Activated CD8-positive, alpha-beta memory T cell treated with anti-CD3 and anti-CD28 coated beads, Interleukin-2, amount 50 U/mL, for 24 hours (primary cell): ENCODE results near the gene FIGNL1.

Experiments used
- DNase-seq: peaks from one replicate; pipeline ENCODE4 v3.0.0-alpha.2; 2020; ENCODE audit errors: extremely low read depth

Gene FIGNL1, protein sequence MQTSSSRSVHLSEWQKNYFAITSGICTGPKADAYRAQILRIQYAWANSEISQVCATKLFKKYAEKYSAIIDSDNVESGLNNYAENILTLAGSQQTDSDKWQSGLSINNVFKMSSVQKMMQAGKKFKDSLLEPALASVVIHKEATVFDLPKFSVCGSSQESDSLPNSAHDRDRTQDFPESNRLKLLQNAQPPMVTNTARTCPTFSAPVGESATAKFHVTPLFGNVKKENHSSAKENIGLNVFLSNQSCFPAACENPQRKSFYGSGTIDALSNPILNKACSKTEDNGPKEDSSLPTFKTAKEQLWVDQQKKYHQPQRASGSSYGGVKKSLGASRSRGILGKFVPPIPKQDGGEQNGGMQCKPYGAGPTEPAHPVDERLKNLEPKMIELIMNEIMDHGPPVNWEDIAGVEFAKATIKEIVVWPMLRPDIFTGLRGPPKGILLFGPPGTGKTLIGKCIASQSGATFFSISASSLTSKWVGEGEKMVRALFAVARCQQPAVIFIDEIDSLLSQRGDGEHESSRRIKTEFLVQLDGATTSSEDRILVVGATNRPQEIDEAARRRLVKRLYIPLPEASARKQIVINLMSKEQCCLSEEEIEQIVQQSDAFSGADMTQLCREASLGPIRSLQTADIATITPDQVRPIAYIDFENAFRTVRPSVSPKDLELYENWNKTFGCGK

DNA sequence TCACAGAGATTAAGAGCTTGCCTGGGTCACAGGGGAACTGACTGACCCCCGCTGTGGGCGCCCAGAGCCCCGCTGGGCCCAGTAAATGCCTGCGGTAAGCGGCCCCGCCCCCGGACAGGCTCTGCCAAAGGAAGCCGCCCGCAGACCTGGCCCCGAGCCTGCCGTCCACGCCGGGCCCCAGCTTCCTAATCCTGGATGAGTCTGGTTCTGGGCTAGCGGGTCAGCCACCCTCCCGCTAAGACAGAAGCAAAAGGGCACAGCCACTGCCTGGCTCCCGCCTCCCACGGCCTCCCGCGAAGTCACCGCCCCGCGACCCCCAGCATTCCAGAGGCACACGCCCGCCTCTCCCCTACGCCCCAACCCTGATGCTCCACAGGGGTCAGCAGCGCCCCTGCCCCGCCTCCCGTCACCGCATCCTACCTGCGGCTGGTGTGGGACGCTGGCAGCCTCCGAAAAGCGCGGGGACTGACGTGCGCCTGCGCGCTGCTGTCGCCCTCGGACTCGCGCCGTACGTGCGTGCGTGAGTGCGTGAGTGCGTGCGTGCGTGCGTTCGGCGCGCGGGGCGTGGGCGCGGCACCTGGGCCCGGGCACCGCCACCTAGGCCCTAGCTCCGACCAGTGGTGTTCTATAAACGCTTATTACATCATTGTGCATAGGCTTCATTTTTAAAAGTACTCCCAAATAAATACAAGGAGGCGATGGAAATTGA lies at the start of gene FIGNL1:
Gene FIGNL1 (minus strand): TSS at position 470 of the 709 bp plus-strand sequence. CDS start 3,063 bp downstream, outside the sequence.
- peak; percentile 47 for DNase-seq

DNA sequence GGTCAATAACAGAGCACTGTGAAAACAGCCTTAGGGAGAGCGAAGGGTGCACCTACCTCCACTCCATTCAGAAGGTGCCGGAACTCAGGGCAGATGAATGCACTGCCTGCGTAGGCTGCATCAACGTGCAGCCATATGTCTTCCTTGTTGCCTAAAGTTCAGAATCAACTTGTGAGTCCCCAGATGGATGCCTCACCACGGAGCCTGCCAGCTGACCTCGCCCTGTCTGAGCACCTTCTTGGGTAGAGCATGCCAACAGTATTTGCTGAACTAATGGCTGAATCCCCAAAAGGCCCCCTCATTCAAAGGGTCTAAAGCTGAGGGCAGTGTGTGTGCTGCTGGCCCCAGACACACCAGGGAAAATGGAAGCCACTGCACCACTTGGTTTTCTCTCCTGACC lies 48.9 kb upstream of the FIGNL1 start:
- DNase-seq = no peak

DNA sequence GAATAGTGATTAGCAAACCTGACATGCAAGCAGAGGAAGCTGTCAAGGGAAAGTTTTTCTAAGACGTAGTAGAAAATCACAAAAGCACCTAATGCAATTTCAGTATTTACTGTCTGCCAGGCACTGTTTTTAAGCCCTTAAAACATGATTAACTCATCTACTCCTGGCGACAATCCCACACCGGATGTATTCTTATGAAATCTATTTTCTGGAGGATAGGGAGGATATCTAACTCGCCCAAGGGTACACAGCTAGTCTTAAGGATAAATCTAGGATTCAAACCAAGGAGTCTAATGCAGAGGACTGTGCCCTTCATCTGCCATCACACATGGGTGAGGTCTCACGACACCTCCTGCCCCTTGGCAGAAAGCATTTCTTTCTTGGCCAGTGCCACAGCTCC lies 47.8 kb upstream of the FIGNL1 start:
- no peak for DNase-seq

DNA sequence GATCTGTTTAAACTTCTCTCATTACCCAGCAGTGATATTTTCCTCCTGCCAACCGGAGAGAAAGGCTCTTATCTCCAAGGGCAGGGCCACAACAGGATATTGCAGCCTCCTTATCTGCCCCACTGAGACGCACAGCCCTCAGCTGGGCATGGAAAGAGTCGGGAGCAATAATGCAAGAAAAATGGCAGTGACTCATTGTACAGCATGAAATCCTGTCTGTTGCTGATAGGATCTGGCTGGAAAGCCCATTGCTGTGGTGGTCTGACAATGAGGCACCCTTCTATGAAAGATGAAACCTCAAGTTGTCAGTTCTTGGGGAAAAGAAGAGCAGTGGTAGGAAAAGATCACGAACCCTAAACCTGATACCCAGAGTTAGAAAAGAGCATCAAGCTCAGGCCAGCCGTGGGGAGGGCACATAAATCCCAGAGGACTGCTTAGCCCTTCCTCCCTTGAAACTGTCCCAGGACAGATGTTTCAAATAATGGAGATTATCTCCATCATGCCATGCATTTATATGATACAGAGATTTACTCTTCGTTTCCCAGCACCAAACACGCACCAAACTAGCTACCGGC lies 47.0 kb upstream of the FIGNL1 start:
- no peak for DNase-seq

DNA sequence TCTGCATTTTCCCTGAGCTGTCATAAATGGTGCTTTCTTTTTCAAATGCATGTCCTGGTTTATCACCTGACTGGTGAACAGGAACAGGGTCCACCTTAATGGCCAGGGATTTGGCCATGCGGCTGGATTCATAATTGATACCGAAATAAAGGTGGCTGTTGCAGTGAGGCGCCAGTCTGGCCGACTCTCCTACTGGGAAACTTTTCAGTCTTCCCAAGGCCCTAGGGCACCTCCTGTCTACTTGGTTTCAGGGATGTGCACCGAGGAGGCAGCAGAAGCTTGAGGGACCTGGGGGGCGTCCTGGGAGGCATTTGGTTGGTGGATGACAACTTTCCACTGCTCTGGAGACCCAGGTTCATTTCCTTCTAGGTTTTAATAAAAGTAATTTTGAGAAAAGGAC lies 46.4 kb upstream of the FIGNL1 start:
- no peak for DNase-seq

DNA sequence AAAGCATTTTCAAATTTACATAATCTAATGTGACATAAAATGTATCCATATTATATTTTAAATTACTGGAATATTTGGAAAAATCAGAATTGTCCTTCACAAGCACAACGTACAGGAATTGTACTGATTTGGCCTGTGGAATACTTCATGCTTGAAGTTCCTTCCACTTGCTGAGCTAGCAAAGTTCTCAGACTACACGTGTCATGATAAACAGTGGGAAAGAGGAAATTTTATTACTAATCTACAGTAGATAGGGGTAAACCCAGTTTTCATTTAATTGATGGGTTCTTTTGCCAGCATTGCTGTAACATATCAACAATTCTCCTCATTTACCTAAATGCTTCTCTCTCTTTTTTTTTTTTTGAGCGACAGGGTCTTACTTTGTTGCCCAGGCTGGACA lies 45.6 kb upstream of the FIGNL1 start:
- no peak for DNase-seq

DNA sequence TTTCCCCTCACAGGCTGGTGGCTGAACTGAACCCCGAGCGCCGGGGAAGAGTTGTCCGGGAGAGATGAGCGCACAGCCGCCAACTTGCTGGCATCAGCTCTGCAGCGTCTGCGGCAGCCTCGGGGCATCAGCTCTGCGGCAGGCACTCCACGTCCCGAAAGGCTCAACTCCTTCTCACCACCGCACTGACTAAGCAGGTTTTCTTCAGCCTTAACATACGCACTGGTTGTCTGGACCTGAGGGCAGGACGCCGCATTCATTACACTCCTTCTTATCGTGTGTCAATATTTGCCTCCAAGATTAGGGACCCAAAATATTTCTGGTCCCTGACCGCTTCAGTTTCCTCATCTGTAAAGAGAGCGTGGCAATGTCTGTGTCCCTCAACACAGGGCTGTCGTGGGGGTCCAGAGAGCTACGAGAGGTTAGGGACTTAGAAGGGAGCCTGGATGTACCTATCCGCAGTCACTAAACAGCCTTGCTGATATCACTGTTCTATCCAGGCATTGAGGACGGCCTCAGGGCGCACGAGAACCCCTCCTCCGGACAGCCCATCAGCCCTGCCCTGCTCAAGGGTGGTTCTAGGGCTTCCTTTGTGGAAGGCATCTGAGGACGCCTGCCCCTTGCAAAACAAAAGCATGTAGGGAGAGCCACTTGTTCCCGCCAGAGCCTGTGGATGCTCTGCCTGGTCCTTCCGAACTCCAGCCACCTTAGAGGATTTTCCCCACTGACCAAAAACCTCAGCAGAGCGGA lies 42.8 kb upstream of the FIGNL1 start:
- DNase-seq = no peak

DNA sequence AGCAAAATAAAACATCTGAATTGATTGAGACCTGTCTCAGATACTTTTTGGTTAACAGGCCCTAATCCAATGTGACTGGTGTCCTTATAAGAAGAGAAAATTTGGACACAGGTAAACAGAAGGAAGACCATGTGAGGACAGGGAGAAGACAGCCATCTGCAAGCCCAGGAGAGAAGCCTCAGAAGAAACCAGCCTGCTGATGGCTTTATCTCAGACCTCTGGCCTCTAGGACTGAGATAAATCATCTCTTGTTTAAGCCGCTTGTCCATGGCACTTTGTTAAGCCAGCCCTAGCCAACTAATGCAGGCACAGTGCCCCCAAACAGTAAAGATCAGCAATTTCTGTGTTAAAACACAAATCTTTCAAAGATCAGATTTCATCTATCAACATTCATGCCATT lies 41.8 kb upstream of the FIGNL1 start:
- no peak for DNase-seq

DNA sequence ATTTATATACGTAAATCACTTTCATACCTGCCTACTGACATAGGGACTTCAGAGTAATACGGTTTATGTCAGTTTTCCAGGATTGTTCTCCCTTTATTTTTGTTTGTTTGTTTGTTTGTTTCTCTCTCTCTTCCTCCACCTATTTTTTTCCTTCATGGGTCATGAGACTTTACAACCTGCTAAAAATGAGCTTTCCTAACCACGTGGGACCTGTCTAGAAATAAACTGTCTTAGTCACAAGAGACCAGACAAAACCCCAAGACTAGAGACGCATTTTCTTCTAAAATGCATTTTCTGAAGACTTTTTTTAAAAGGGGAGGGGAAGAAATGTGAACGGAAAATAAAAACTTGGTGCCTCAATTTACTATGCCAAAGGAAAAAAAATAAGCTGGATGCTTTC lies 41.1 kb upstream of the FIGNL1 start:
- DNase-seq = no peak

DNA sequence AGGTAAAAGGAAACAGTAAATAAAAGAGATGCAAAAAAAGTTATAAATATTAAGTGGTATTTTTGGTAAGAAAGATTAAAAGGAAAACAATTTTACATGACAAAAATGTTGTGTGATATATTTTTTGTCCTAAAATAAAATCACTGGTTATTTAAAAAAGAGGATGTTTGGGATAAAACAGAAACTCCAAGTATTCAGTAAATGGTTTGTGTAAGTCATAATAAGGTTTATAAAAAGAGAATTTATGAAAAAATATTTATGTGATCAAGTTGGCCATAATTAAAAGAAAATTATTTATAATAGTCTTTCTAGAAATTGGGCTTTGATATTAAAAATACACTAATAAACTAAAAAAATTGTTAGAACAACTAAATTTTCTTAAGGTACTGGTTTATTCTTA lies 38.2 kb upstream of the FIGNL1 start:
- no peak for DNase-seq

DNA sequence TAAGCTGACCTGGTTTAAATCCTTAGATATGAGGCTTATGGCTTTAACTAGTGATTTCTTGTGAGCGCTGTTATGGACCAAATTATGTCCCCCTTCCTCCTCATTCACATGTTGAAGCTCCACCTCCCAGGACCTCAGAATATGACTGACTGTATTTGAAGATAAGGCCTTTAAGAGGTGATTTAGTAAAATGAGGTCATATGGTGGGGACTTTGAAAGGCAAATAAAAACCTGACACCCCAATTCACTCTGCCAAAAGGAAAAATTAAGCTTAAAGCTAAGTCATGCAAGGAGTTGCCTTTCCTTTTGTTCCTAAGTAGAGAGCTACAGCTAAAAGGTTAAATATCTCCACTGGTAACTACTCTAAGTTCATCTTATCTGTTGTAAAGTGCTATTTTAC lies 36.4 kb upstream of the FIGNL1 start:
- DNase-seq = no peak

DNA sequence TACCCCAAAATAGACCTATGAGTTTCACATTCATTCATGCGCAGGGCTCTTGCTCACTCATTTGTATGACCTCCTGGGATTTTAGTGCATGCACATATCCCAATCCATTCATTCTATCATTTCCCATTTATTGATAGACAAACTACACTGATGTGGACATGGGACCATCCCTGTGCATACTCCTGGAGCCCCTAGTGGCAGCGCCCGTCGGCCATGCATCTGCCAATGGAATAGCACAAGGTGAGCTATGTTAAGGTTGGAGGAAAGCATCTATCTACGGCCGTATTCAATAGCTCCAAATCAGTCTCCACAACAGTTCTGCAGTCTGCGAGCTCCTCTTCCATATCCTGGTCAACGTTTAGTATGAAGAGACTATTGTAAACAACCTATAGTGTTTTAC lies 31.7 kb upstream of the FIGNL1 start:
- DNase-seq = no peak

DNA sequence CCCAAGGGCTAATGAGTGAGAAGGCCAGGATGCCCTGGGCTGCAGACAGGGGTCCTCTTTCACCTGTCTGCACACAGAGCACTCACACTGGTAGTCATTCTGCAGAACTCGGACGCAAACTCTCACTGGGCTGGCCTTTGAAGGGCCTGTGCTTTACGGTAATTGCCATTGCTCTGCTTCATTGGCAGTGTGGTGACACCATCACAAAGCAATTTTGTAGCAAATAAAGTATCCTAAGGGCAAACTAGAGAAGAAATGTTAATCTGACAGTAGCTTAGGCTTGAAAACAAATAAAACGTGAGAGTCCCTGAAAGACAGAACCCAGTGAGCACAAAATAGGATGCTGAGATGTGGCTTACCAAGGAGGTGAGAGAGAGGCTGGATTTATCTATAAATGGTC lies 30.6 kb upstream of the FIGNL1 start:
- DNase-seq = no peak

DNA sequence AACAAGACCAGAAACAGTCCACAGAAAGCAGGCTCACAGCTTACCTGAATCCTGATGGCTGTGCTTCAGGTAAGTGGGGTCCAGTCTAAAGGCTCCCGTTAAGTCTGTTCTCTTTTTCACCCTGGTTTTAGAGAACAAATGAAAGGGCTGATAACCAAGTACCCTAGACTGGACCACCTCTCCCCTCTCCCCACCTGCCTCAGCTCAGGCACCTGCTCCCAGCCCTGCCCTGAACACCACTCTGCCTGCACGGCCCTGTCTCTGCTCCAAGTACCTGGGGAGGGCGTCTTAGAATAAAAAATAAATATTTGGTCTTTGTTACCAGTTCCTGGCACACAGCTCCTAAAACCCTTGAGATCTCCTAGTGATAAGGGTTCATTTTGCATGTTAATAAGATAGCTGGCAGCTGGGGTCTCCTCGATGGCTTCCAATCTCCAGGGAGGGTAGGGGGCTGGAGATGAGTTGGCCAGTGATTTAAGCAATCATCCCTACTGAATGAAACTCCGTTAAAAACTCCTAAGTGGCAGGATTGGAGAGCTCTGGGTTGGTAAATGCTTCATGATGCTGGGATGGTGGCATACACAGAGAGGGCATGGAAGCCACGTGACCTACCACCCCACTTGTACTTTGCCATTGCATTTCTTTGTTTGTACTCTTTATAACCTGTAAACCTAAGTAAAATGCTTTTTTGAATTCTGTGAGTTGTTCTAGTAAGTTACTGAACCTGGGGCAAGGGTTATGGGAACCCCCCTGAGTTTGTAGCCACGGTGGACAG lies 29.8 kb upstream of the FIGNL1 start:
- DNase-seq = no peak

DNA sequence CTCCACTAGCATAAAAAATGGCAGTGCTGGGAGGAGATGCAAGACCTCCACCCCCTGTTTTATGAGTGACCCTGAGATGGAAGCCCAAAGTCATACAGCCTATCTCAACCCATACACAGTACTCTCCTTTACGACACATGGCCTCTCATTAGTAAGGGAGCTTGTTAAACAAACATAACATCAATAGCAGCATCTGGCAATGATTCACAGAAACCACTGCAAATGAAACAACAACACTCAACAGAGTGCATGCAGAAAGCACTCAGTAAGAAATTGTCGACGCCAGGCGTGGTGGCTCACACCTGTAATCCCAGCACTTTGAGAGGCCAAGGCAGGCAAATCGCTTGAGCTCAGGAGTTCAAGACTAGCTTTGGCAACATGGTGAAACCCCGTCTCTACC lies 27.5 kb upstream of the FIGNL1 start:
- DNase-seq = no peak

DNA sequence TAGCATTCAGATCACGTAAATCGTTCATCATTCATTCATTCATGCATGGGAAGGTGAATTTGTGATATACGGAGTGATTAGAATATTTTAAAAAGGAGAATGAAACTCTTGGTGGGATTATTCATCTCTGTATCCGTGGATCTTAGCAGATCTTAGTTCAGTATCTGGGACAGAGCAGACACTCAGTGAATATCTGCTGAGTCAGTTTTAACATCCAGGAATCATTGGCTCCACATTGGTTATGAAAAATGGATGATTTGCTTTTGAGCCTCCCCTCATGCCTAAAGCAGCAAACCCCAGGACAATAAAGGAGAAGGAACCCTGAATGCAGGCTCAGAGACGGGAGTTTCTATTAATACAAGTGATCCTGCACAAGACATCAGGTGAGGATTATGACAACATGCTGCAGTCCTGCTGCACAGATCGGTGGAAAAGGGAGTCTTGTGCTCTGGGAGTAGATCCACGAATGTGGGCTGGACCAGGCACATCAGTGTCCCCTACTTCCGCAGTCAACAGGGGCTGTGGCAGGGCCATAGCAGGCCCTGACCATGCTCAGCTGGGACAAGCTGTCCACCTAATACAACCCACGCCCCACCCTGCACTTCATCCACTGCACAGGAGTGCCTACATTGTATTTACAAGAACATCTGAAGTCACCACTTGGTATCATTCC lies 26.9 kb upstream of the FIGNL1 start:
- no peak for DNase-seq

DNA sequence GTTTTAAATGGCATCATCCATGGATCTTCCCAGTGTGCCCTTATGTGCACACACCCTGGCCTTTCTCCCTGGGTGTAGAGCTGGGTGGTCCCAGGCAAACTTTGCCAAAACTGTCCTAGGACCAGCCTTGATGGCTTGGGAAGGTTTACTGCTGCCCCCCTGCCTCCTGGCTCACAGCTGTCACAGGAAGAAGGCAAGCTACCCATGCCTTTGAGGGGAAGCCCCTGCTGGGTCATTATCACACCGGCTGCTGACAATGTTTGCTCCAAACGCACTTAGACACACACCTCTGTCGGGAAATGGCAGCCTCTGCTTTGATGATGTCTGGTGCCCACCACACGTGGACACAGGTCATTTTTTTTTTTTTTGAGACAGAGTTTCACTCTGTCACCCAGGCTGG lies 25.2 kb upstream of the FIGNL1 start:
- DNase-seq = no peak

DNA sequence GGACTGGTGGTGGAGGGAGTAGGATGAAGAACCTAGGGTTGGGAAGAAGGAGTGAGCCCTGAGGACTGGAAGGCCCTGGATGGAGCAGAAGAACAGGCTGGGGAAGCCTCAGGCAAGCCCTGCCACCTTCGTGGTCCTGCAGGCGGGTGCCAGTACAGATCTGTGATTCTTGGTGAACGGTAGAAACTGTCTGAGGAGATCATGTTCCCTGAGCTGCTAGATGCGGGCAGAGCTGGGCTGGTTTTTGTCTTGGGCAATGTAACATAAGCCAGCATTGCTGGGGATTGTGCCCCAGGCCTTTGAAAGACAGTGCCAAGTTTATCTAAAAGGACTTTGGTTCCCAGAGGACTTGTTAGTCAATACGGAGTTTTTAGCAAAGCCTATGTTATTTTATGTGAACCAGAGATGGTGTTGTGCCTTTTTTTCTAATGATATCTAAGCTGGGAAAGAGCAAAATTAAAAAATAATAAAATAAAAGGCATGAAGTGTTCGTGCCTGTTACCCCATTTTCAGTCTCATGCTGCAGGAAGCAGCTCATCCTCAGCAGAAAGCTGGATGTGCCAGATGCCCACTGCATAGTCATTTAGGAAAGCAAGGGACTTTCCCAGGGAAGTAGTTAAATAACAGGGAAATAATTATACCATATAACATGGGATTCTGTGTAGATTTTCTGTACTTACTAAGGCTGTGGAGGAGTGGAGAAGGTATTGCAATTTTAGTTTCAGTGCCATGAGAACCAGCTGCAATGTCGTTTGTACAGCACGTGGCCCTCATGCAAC lies 24.4 kb upstream of the FIGNL1 start:
- DNase-seq = no peak

DNA sequence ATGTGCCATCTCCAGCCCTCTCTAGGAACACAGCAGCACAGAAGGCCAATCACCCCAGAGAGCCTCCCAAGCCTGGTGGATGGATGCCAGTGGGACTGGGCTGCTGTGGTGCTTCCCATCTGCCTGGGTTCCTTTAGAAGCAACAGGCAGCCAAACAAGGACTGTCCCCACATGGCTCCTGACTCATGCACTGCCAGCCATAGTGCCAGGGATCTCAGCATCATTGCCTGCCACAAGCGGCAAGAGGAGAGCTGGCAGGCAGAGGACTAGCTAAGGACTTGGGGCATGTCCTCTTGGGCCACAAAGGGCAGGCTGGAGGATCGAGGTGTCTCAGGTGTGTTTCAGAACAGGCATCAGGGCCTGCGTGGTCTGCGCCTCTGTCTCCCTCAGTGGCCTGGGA lies 23.4 kb upstream of the FIGNL1 start:
- DNase-seq = no peak

DNA sequence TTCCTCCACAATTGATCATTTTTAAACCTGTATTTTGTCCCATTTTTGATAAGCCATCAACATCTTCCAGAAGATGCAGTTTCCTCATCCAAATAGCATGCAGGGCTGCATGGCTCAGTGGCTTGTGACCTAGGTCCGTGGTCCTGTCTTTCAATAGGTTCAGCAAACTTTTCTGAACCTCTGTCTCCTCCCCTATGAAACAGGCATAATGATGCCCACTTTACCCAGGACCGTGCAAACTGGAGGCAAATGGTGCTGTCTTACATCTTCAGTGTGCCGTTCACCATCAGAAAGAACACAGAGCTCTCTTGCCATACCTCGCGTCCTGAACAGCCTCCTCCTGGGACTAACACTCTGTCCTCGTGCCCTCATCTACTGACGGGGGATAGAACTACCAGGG lies 22.3 kb upstream of the FIGNL1 start:
- DNase-seq = no peak
